Stomach (tissue), 9 donors: ENCODE results near the gene TRPC6. TPM values are rescaled to one million over a fixed set of nuclear protein-coding genes. Genes with fewer than 3 reads are reported as not detected.

Experiments used
- DNase-seq, 2 donors: peaks; one replicate each; pipeline versions ENCODE4 v3.0.0 to v3.0.0-alpha.2; 2013 to 2019
- H3K27ac ChIP-seq, 5 donors: fragments of 200-600 bp in 4 of 5; sonication (generic) in 4 of 5; one replicate each; pipeline ENCODE4 v1.5.1; 2013 to 2019; ENCODE audit warnings: mild to moderate bottlenecking in 1 of 5, moderate library complexity in 1 of 5
- H3K27me3 ChIP-seq, 3 donors: fragments of 200-600 bp; sonication (generic); one replicate each; pipeline ENCODE4 v1.5.1; 2017 to 2019; ENCODE audit warnings: mixed run types in 1 of 3
- H3K36me3 ChIP-seq, 4 donors: fragments of 200-600 bp; sonication (generic); 1 replicate in 3 of 4; 2 replicates in 1 of 4; pipeline ENCODE4 v1.5.1; 2016 to 2019
- H3K4me1 ChIP-seq, 4 donors: fragments of 200-600 bp; sonication (generic); one replicate each; pipeline ENCODE4 v1.5.1; 2016 to 2019
- H3K4me3 ChIP-seq, 4 donors: fragments of 200-600 bp; sonication (generic) in 3 of 4; one replicate each; pipeline ENCODE4 v1.5.1; 2016 to 2019; ENCODE audit warnings: mild to moderate bottlenecking in 1 of 4
- H3K9me3 ChIP-seq, 4 donors: fragments of 200-600 bp; sonication (generic); one replicate each; pipeline ENCODE4 v1.5.1; 2016 to 2019
- EP300 ChIP-seq: sonication (generic); formaldehyde crosslinking; IDR thresholded peaks from one replicate; pipeline ENCODE4 v1.6.1; 2017; ENCODE audit warnings: antibody characterized with exemption
- POLR2A ChIP-seq, 4 donors: fragments of 450-650 bp; IDR thresholded peaks; one replicate each; pipeline ENCODE4 v1.6.1; 2016; ENCODE audit warnings: antibody characterized with exemption in 4 of 4, control low read depth in 2 of 4, mild to moderate bottlenecking in 1 of 4, moderate library complexity in 1 of 4
- POLR2AphosphoS5 ChIP-seq, 3 donors: sonication (generic); formaldehyde crosslinking; IDR thresholded peaks; one replicate each; pipeline ENCODE4 v1.6.1; 2016; ENCODE audit warnings: antibody characterized with exemption in 3 of 3
- WGBS, 5 donors: extraction: QIAGEN DNeasy Blood & Tissue Kit in 3 of 5; methylation state at CpG; one replicate each; pipeline versions ENCODE4 v1.1.5 to v1.1.7; 2013 to 2018; 5-methylcytosine and 5-hydroxymethylcytosine counted together
- intact Hi-C: fragments of 100-400 bp; cut with DNase I; formaldehyde crosslinking; loops from one replicate; pipeline ENCODE4 v1.15.1; 2023; ENCODE audit warnings: low total_unique reads
- polyA plus RNA-seq, 3 donors: library from polyadenylated mRNA; stranded (reverse); fragments of 200-250 nt; gene quantifications; one replicate each; pipeline ENCODE4 v1.2.3, GENCODE V29; 2013
- total RNA-seq, 5 donors: library from RNA; depleted of rRNA; stranded (reverse); fragments of >200 nt; gene quantifications; one replicate each; pipeline versions ENCODE4 v1.1.0 to v1.2.3, GENCODE V29; 2014 to 2016
- TF ChIP-seq, protein P1 (sequence below), 7 experiments: fragments of 450-650 bp in 4 of 7; fragments of 200-600 bp in 3 of 7; sonication (generic) in 3 of 7; IDR thresholded peaks; one replicate each; pipeline ENCODE4 v1.5.1; 2016 to 2019; ENCODE audit warnings: antibody characterized with exemption in 7 of 7, control low read depth in 2 of 7, mild to moderate bottlenecking in 1 of 7
- donor health status: healthy with polysubstance abuse.
- donor health status: Bipolar disorder and iron deficiency.
- donor health status: healthy.

The TRPC6 gene
- total and polyA plus RNA-seq, 8 donors: 0.50 to 23.7 (median 2.0) TPM

GRCh38 chr11:101453682-101454081 lies 130.1 kb downstream of the TRPC6 start:
- no peaks in the 10 kb centered on the region for H3K36me3 ChIP-seq
- DNase-seq: no peak
- intact Hi-C loops: loop anchor here (10.0 kb wide), 1 partner anchor 391 kb away; no protein-coding TSS in a partner anchor
- H3K4me1 ChIP-seq: no peaks in the 10 kb centered on the region
- no peaks in the 10 kb centered on the region for H3K9me3 ChIP-seq
- 80 to 84% (median 82%) methylated on average over 2 of the region's 2 CpGs for WGBS, 5 donors
- H3K27ac ChIP-seq: no peak overlapping the region
- no peaks in the 10 kb centered on the region for H3K27me3 ChIP-seq
- no peak overlapping the region for H3K4me3 ChIP-seq
- no peak for TF ChIP-seq POLR2A (IDR thresholded peaks at IDR 0.05)
- TF ChIP-seq, protein P1, sequence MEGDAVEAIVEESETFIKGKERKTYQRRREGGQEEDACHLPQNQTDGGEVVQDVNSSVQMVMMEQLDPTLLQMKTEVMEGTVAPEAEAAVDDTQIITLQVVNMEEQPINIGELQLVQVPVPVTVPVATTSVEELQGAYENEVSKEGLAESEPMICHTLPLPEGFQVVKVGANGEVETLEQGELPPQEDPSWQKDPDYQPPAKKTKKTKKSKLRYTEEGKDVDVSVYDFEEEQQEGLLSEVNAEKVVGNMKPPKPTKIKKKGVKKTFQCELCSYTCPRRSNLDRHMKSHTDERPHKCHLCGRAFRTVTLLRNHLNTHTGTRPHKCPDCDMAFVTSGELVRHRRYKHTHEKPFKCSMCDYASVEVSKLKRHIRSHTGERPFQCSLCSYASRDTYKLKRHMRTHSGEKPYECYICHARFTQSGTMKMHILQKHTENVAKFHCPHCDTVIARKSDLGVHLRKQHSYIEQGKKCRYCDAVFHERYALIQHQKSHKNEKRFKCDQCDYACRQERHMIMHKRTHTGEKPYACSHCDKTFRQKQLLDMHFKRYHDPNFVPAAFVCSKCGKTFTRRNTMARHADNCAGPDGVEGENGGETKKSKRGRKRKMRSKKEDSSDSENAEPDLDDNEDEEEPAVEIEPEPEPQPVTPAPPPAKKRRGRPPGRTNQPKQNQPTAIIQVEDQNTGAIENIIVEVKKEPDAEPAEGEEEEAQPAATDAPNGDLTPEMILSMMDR (IDR thresholded peaks at IDR 0.05): no peak
- TF ChIP-seq POLR2AphosphoS5 (IDR thresholded peaks at IDR 0.05): no peak
- no peak for TF ChIP-seq EP300

- 76 to 99% (median 87%) methylated on average over 5 of the region's 5 CpGs for WGBS, 5 donors
- H3K4me1 ChIP-seq: peaks cover 2 to 13% (median 7%) of the 10 kb centered on the region in 4 donors
- intact Hi-C loops: no loop called here
Observed at GRCh38 chr11:101448881-101449442, 134.8 kb downstream of the TRPC6 start.

GRCh38 chr11:101446726-101447125 lies 137.1 kb downstream of the TRPC6 start:
- no peak for DNase-seq
- Histone ChIP-seq H3K27me3 (no peaks in the 10 kb centered on the region), H3K36me3 (no peaks in the 10 kb centered on the region), H3K4me1 (peaks cover 17 to 32% (median 22%) of the 10 kb centered on the region in 4 donors), H3K4me3 (no peak overlapping the region), H3K9me3 (no peaks in the 10 kb centered on the region), H3K27ac (no peak overlapping the region)
- intact Hi-C loops: no loop called here
- TF ChIP-seq POLR2AphosphoS5 (IDR thresholded peaks at IDR 0.05) (no peak), EP300 (no peak), POLR2A (IDR thresholded peaks at IDR 0.05) (no peak)
- TF ChIP-seq, protein P1 (IDR thresholded peaks at IDR 0.05): no peak

More at GRCh38 chr11:101448881-101449442, 134.8 kb downstream of the TRPC6 start:
- Histone ChIP-seq H3K4me3 (no peak overlapping the region), H3K27ac (no peak overlapping the region), H3K27me3 (no peaks in the 10 kb centered on the region), H3K36me3 (no peaks in the 10 kb centered on the region), H3K9me3 (no peaks in the 10 kb centered on the region)
- TF ChIP-seq EP300 (no peak), POLR2AphosphoS5 (IDR thresholded peaks at IDR 0.05) (no peak)
- TF ChIP-seq, protein P1 (IDR thresholded peaks at IDR 0.05): no peak
- no peak for DNase-seq

- intact Hi-C loops: no loop called here
- Histone ChIP-seq H3K9me3 (no peaks in the 10 kb centered on the region), H3K4me3 (no peak overlapping the region), H3K27ac (no peak overlapping the region), H3K36me3 (no peaks in the 10 kb centered on the region), H3K4me1 (peaks cover 17 to 37% (median 24%) of the 10 kb centered on the region in 4 donors), H3K27me3 (no peaks in the 10 kb centered on the region)
- DNase-seq: no peak
- TF ChIP-seq POLR2AphosphoS5 (IDR thresholded peaks at IDR 0.05) (no peak), POLR2A (IDR thresholded peaks at IDR 0.05) (no peak), EP300 (no peak)
- TF ChIP-seq, protein P1 (IDR thresholded peaks at IDR 0.05): no peak
- 67 to 97% (median 90%) methylated on average over 1 of the region's 1 CpG for WGBS, 5 donors
Observed at GRCh38 chr11:101446238-101446637, 137.6 kb downstream of the TRPC6 start.
